Esophagus (tissue), 2 donors: ENCODE data around the gene PPP5C. TPM values are rescaled to one million over a fixed set of nuclear protein-coding genes. Genes with fewer than 3 reads are reported as not detected.

Experiments
- H3K27ac ChIP-seq, 2 donors: one replicate each; pipeline ENCODE4 v1.5.1; 2013; ENCODE audit warnings: low read depth in 2 of 2, mild to moderate bottlenecking in 2 of 2, inconsistent platforms in 1 of 2, low read length in 1 of 2, moderate library complexity in 1 of 2
- H3K27me3 ChIP-seq, 2 donors: one replicate each; pipeline ENCODE4 v1.6.1; 2013; ENCODE audit warnings: low read length in 2 of 2, control low read depth in 1 of 2, mild to moderate bottlenecking in 1 of 2; ENCODE audit not compliant: insufficient read depth in 2 of 2, control insufficient read depth in 1 of 2
- H3K36me3 ChIP-seq, 2 donors: one replicate each; pipeline ENCODE4 v1.6.1; 2013; ENCODE audit warnings: low read length in 1 of 2; ENCODE audit not compliant: control insufficient read depth in 2 of 2, insufficient read depth in 2 of 2
- H3K4me1 ChIP-seq, 2 donors: one replicate each; pipeline ENCODE4 v1.6.1; 2013; ENCODE audit warnings: low read length in 1 of 2; ENCODE audit not compliant: control insufficient read depth in 2 of 2, insufficient read depth in 2 of 2
- H3K4me3 ChIP-seq, 2 donors: one replicate each; pipeline ENCODE4 v1.5.1; 2013; ENCODE audit warnings: low read length in 2 of 2, mild to moderate bottlenecking in 2 of 2, low read depth in 1 of 2, moderate library complexity in 1 of 2
- H3K9me3 ChIP-seq, 2 donors: one replicate each; pipeline ENCODE4 v1.6.1; 2013; ENCODE audit warnings: mild to moderate bottlenecking in 2 of 2, low read depth in 1 of 2, low read length in 1 of 2, moderate library complexity in 1 of 2; ENCODE audit not compliant: control insufficient read depth in 2 of 2, insufficient read depth in 1 of 2
- WGBS, 2 donors: extraction: QIAGEN DNeasy Blood & Tissue Kit; methylation state at CpG; one replicate each; pipeline ENCODE4 v1.1.7; 2013; 5-methylcytosine and 5-hydroxymethylcytosine counted together
- polyA plus RNA-seq, 2 donors: library from polyadenylated mRNA; stranded (reverse); fragments of 200-250 nt; gene quantifications; one replicate each; pipeline ENCODE4 v1.2.3, GENCODE V29; 2013
- donor health status: healthy with polysubstance abuse.
- donor health status: Bipolar disorder and iron deficiency.

The PPP5C gene
- polyA plus RNA-seq, 2 donors, result 34.7 to 35.5 TPM

- Histone ChIP-seq H3K27ac (no peak overlapping the region), H3K4me3 (no peak overlapping the region), H3K27me3 (no peaks in the 10 kb centered on the region), H3K9me3 (no peaks in the 10 kb centered on the region), H3K36me3 (peaks cover 11 to 29% of the 10 kb centered on the region in 2 donors), H3K4me1 (peaks cover 0 to 3% of the 10 kb centered on the region in 2 donors)
- WGBS, 2 donors, result 80 to 84% methylated on average over 7 of the region's 7 CpGs
Observed at GRCh38 chr19:46357846-46358583, 11.1 kb downstream of the PPP5C start.

- H3K9me3 ChIP-seq, result no peaks in the 10 kb centered on the region
- H3K27me3 ChIP-seq, result no peaks in the 10 kb centered on the region
- no peak overlapping the region for H3K4me3 ChIP-seq
- H3K27ac ChIP-seq, result no peak overlapping the region
- 65% methylated on average over 2 of the region's 2 CpGs for WGBS, 2 donors
- H3K36me3 ChIP-seq, result peaks cover 0 to 5% of the 10 kb centered on the region in 2 donors
- no peaks in the 10 kb centered on the region for H3K4me1 ChIP-seq
Observed at GRCh38 chr19:46361915-46362314, 15.0 kb downstream of the PPP5C start.

DNA sequence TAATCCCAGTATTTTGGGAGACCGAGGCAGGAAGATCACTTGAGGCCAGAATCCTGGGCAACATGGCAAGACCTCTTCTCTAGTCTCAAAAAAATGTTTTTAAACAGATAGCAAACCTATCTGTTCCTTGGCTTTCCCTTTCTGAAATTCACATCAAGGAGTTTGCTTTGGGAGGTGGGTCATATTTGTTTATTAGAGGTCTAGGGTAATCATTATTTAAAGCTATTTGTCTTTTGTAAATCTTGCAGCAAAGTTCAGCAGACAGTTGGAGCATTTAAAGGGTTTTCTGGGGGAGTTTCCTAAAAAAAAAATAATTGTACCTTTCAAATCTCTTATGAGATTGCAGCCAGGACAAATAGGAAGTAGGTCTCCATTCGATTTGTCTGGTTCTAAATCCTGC is 17.5 kb downstream of the PPP5C start:
- WGBS, 2 donors, result 87 to 89% methylated on average over 2 of the region's 2 CpGs
- no peaks in the 10 kb centered on the region for H3K9me3 ChIP-seq
- H3K36me3 ChIP-seq, result peaks cover 0 to 3% of the 10 kb centered on the region in 2 donors
- H3K4me3 ChIP-seq, result no peak overlapping the region
- no peaks in the 10 kb centered on the region for H3K27me3 ChIP-seq
- no peak overlapping the region for H3K27ac ChIP-seq
- H3K4me1 ChIP-seq, result no peaks in the 10 kb centered on the region

DNA sequence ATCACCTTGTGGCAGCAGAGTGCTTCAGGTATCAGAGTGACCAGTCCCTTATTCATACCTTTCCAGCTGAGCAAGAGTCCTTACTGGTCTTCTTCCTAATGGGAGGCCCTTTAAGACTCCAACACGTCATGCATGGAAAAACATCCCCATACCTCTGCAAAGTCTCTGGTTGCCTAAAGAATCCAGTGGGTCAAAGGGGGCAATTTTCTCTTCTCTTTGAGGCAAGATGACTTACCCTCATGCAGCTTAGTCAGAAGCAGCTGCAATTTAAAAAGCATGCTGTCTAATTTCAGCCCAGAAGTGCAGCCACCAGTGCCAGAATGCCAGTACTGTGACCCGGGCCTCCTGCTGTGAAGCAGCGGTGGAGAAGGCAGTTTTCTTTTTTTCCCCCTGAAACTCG is 18.7 kb downstream of the PPP5C start:
- peaks cover 0 to 6% of the 10 kb centered on the region in 2 donors for H3K36me3 ChIP-seq
- no peak overlapping the region for H3K4me3 ChIP-seq
- 86 to 91% methylated on average over 4 of the region's 4 CpGs for WGBS, 2 donors
- no peak overlapping the region for H3K27ac ChIP-seq
- H3K9me3 ChIP-seq, result no peaks in the 10 kb centered on the region
- H3K4me1 ChIP-seq, result peaks cover 0 to 4% of the 10 kb centered on the region in 2 donors
- H3K27me3 ChIP-seq, result no peaks in the 10 kb centered on the region

- Histone ChIP-seq H3K4me3 (no peak overlapping the region), H3K36me3 (peaks cover 0 to 6% of the 10 kb centered on the region in 2 donors), H3K27me3 (no peaks in the 10 kb centered on the region), H3K4me1 (peaks cover 3 to 9% of the 10 kb centered on the region in 2 donors), H3K27ac (no peak overlapping the region), H3K9me3 (no peaks in the 10 kb centered on the region)
- 87 to 90% methylated on average over 9 of the region's 9 CpGs for WGBS, 2 donors
Observed at GRCh38 chr19:46366620-46367292, 19.9 kb downstream of the PPP5C start.

DNA sequence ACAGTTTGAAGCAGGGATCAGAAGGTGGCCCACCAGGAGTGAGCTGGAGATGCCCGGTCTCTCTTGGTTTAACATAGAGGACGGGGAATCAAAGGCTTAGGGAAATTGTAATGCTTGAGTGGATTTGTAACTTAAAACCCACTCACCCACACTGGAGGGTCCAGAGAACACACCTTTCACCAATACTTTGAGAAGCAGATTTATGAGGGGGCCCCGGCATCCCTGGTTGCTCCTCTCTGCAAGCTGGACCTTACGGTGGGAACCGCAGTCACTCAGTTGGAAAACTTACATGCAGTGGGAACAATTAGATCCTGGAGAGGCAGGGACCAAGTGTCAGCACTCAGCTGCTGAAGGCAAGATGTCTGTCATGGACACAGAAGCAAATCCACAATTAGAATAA is 20.5 kb downstream of the PPP5C start:
- Histone ChIP-seq H3K27ac (no peak overlapping the region), H3K4me1 (peaks cover 3 to 11% of the 10 kb centered on the region in 2 donors), H3K36me3 (peaks cover 0 to 6% of the 10 kb centered on the region in 2 donors), H3K9me3 (no peaks in the 10 kb centered on the region), H3K4me3 (no peak overlapping the region), H3K27me3 (no peaks in the 10 kb centered on the region)
- WGBS, 2 donors, result 83 to 96% methylated on average over 5 of the region's 5 CpGs

DNA sequence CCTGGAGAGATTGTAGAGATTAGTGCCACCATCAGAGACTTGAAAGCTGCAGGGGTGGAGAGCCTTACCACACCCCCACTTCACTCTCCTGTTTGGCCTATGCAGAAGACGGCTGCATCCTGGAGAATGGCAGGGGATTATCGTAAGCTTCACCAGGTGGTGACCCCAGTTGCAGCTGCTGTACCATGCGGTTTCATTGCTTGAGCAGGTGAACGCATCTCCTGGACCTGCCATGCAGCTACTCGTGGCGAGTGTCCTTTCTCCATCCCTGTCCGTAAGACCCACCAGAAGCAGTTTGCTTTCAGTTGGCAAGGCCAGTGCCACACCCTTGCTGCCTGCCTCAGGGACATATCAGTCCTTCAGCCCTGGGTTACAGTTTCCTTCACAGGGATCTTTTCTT is 21.2 kb downstream of the PPP5C start:
- Histone ChIP-seq H3K27me3 (no peaks in the 10 kb centered on the region), H3K4me3 (no peak overlapping the region), H3K36me3 (peaks cover 0 to 6% of the 10 kb centered on the region in 2 donors), H3K4me1 (peaks cover 6 to 17% of the 10 kb centered on the region in 2 donors), H3K27ac (no peak overlapping the region), H3K9me3 (no peaks in the 10 kb centered on the region)
- WGBS, 2 donors, result 87% methylated on average over 7 of the region's 7 CpGs

DNA sequence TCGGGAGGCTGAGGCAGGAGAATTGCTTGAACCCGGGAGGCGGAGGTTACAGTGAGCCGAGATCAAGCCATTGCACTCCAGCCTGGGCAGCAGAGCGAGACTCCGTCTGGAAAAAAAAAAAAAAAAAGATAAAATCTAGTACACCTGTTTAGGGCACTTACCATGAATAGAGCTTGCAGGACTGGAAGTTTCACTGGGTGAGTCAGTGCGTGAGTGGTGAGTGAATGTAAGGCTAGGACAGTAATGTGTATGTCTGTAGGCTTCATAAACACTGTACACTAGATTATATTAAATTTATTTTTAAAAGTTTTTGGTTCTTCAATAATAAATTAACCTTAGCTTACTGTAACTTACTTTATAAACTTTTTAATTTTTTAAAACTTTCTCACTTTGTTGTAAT is 22.9 kb downstream of the PPP5C start:
- WGBS, 2 donors, result 60 to 70% methylated on average over 7 of the region's 7 CpGs
- Histone ChIP-seq H3K36me3 (peaks cover 0 to 6% of the 10 kb centered on the region in 2 donors), H3K27me3 (no peaks in the 10 kb centered on the region), H3K27ac (no peak overlapping the region), H3K9me3 (no peaks in the 10 kb centered on the region), H3K4me1 (peaks cover 15 to 19% of the 10 kb centered on the region in 2 donors), H3K4me3 (no peak overlapping the region)

GRCh38 chr19:46371371-46371901 is 24.5 kb downstream of the PPP5C start:
- Histone ChIP-seq H3K27me3 (no peaks in the 10 kb centered on the region), H3K36me3 (peaks cover 0 to 14% of the 10 kb centered on the region in 2 donors), H3K9me3 (no peaks in the 10 kb centered on the region), H3K4me1 (peaks cover 18 to 19% of the 10 kb centered on the region in 2 donors), H3K27ac (peak overlapping the region; percentile 44 to 54), H3K4me3 (no peak overlapping the region)
- WGBS, 2 donors, result 67 to 75% methylated on average over 10 of the region's 10 CpGs
